ENCODE results near the gene EPHB1.

EPHB1 gene

GRCh38 chr3:134911586-134912548 is 116.8 kb downstream of the EPHB1 start:
- no peaks in the 10 kb centered on the region for H3K36me3 ChIP-seq (ENCODE audit: insufficient read depth, low read length)
- H3K9me3 ChIP-seq (ENCODE audit: low read depth, low read length) = no peaks in the 10 kb centered on the region
- no peak overlapping the region for H3K4me3 ChIP-seq
- no peak overlapping the region for H3K9ac ChIP-seq (ENCODE audit: insufficient read length)
- no peak for DNase-seq (ENCODE audit: low read depth, low spot score)
- no peak overlapping the region for H3K27ac ChIP-seq
- TF ChIP-seq FOXP2 (optimal IDR thresholded peaks at IDR 0.05; ENCODE audit: control extremely low read depth, extremely low read length, insufficient read depth) = no peak
- TF ChIP-seq POLR2AphosphoS5 (IDR thresholded peaks at IDR 0.05; ENCODE audit: borderline replicate concordance, low read depth, low read length) = no peak
- TF ChIP-seq EZH2 (IDR thresholded peaks at IDR 0.05) = no peak

- Histone ChIP-seq H3K9me3 (ENCODE audit: low read depth, low read length) (no peaks in the 10 kb centered on the region), H3K36me3 (ENCODE audit: insufficient read depth, low read length) (no peaks in the 10 kb centered on the region), H3K27ac (no peak overlapping the region), H3K4me3 (no peak overlapping the region), H3K9ac (ENCODE audit: insufficient read length) (no peak overlapping the region)
- TF ChIP-seq EZH2 (IDR thresholded peaks at IDR 0.05) = no peak
- TF ChIP-seq POLR2AphosphoS5 (IDR thresholded peaks at IDR 0.05; ENCODE audit: borderline replicate concordance, low read depth, low read length) = no peak
- TF ChIP-seq FOXP2 (optimal IDR thresholded peaks at IDR 0.05; ENCODE audit: control extremely low read depth, extremely low read length, insufficient read depth) = no peak
- DNase-seq (ENCODE audit: low read depth, low spot score) = no peak
These were observed 121.4 kb downstream of the EPHB1 start for GRCh38 chr3:134916276-134916961.

- no peak for DNase-seq (ENCODE audit: low read depth, low spot score)
- Histone ChIP-seq H3K27ac (no peak overlapping the region), H3K4me3 (no peak overlapping the region), H3K36me3 (ENCODE audit: insufficient read depth, low read length) (no peaks in the 10 kb centered on the region), H3K9me3 (ENCODE audit: low read depth, low read length) (no peaks in the 10 kb centered on the region), H3K9ac (ENCODE audit: insufficient read length) (no peak overlapping the region)
- TF ChIP-seq POLR2AphosphoS5 (IDR thresholded peaks at IDR 0.05; ENCODE audit: borderline replicate concordance, low read depth, low read length) (no peak), EZH2 (IDR thresholded peaks at IDR 0.05) (no peak), FOXP2 (optimal IDR thresholded peaks at IDR 0.05; ENCODE audit: control extremely low read depth, extremely low read length, insufficient read depth) (no peak)
These were observed 122.6 kb downstream of the EPHB1 start for GRCh38 chr3:134917631-134918030.

- no peak overlapping the region for H3K4me3 ChIP-seq
- no peak overlapping the region for H3K27ac ChIP-seq
- no peak for TF ChIP-seq EZH2 (IDR thresholded peaks at IDR 0.05)
- no peak for TF ChIP-seq POLR2AphosphoS5 (IDR thresholded peaks at IDR 0.05; ENCODE audit: borderline replicate concordance, low read depth, low read length)
- TF ChIP-seq FOXP2 (optimal IDR thresholded peaks at IDR 0.05; ENCODE audit: control extremely low read depth, extremely low read length, insufficient read depth) = no peak
- no peaks in the 10 kb centered on the region for H3K9me3 ChIP-seq (ENCODE audit: low read depth, low read length)
- H3K9ac ChIP-seq (ENCODE audit: insufficient read length) = no peak overlapping the region
- DNase-seq (ENCODE audit: low read depth, low spot score) = no peak
- H3K36me3 ChIP-seq (ENCODE audit: insufficient read depth, low read length) = no peaks in the 10 kb centered on the region
These were observed 123.4 kb downstream of the EPHB1 start for GRCh38 chr3:134918441-134918840.

GRCh38 chr3:134922101-134922500 is 127.0 kb downstream of the EPHB1 start:
- Histone ChIP-seq H3K4me3 (no peak overlapping the region), H3K36me3 (ENCODE audit: insufficient read depth, low read length) (no peaks in the 10 kb centered on the region), H3K9ac (ENCODE audit: insufficient read length) (no peak overlapping the region), H3K9me3 (ENCODE audit: low read depth, low read length) (no peaks in the 10 kb centered on the region), H3K27ac (no peak overlapping the region)
- no peak for DNase-seq (ENCODE audit: low read depth, low spot score)
- TF ChIP-seq FOXP2 (optimal IDR thresholded peaks at IDR 0.05; ENCODE audit: control extremely low read depth, extremely low read length, insufficient read depth) = no peak
- TF ChIP-seq POLR2AphosphoS5 (IDR thresholded peaks at IDR 0.05; ENCODE audit: borderline replicate concordance, low read depth, low read length) = no peak
- TF ChIP-seq EZH2 (IDR thresholded peaks at IDR 0.05) = no peak

GRCh38 chr3:134922866-134923265 is 127.8 kb downstream of the EPHB1 start:
- no peak for DNase-seq (ENCODE audit: low read depth, low spot score)
- H3K27ac ChIP-seq = no peak overlapping the region
- no peak overlapping the region for H3K4me3 ChIP-seq
- no peaks in the 10 kb centered on the region for H3K9me3 ChIP-seq (ENCODE audit: low read depth, low read length)
- H3K36me3 ChIP-seq (ENCODE audit: insufficient read depth, low read length) = no peaks in the 10 kb centered on the region
- no peak overlapping the region for H3K9ac ChIP-seq (ENCODE audit: insufficient read length)
- TF ChIP-seq POLR2AphosphoS5 (IDR thresholded peaks at IDR 0.05; ENCODE audit: borderline replicate concordance, low read depth, low read length) (no peak), EZH2 (IDR thresholded peaks at IDR 0.05) (no peak), FOXP2 (optimal IDR thresholded peaks at IDR 0.05; ENCODE audit: control extremely low read depth, extremely low read length, insufficient read depth) (no peak)

GRCh38 chr3:134923286-134923685 is 128.2 kb downstream of the EPHB1 start:
- no peak for DNase-seq (ENCODE audit: low read depth, low spot score)
- H3K36me3 ChIP-seq (ENCODE audit: insufficient read depth, low read length) = no peaks in the 10 kb centered on the region
- H3K9ac ChIP-seq (ENCODE audit: insufficient read length) = no peak overlapping the region
- TF ChIP-seq POLR2AphosphoS5 (IDR thresholded peaks at IDR 0.05; ENCODE audit: borderline replicate concordance, low read depth, low read length) (no peak), EZH2 (IDR thresholded peaks at IDR 0.05) (no peak), FOXP2 (optimal IDR thresholded peaks at IDR 0.05; ENCODE audit: control extremely low read depth, extremely low read length, insufficient read depth) (no peak)
- H3K4me3 ChIP-seq = no peak overlapping the region
- H3K9me3 ChIP-seq (ENCODE audit: low read depth, low read length) = no peaks in the 10 kb centered on the region
- H3K27ac ChIP-seq = no peak overlapping the region

GRCh38 chr3:134927599-134927998 is 132.5 kb downstream of the EPHB1 start:
- H3K9ac ChIP-seq (ENCODE audit: insufficient read length) = no peak overlapping the region
- H3K27ac ChIP-seq = no peak overlapping the region
- TF ChIP-seq FOXP2 (optimal IDR thresholded peaks at IDR 0.05; ENCODE audit: control extremely low read depth, extremely low read length, insufficient read depth) (no peak), POLR2AphosphoS5 (IDR thresholded peaks at IDR 0.05; ENCODE audit: borderline replicate concordance, low read depth, low read length) (no peak), EZH2 (IDR thresholded peaks at IDR 0.05) (no peak)
- H3K4me3 ChIP-seq = no peak overlapping the region
- no peak for DNase-seq (ENCODE audit: low read depth, low spot score)
- no peaks in the 10 kb centered on the region for H3K9me3 ChIP-seq (ENCODE audit: low read depth, low read length)
- no peaks in the 10 kb centered on the region for H3K36me3 ChIP-seq (ENCODE audit: insufficient read depth, low read length)
